Aorta (tissue), 5 donors: ENCODE results near the gene FAM234A. TPM values are rescaled to one million over a fixed set of nuclear protein-coding genes. Genes with fewer than 3 reads are reported as not detected.
"Not testable (repeated sequence)": the region's sequence is repeated elsewhere in the genome, so short reads cannot be mapped to it uniquely, and the experiment has no call there.

Experiments used
- ATAC-seq: fragments of 200-7000 bp; cut with Tn5 transposase; one replicate; pipeline ENCODE4 v1.9.1; 2022; ENCODE audit warnings: moderate library complexity; ENCODE audit not compliant: low FRiP score
- DNase-seq, 2 donors: peaks; one replicate each; pipeline ENCODE4 v3.0.0-alpha.2; 2020
- H3K27ac ChIP-seq, 2 donors: one replicate each; pipeline ENCODE4 v1.5.1; 2013; ENCODE audit warnings: low read length in 2 of 2, mild to moderate bottlenecking in 2 of 2, moderate library complexity in 2 of 2, control low read depth in 1 of 2, inconsistent platforms in 1 of 2, low read depth in 1 of 2
- H3K27me3 ChIP-seq, 2 donors: one replicate each; pipeline ENCODE4 v1.6.1; 2013; ENCODE audit warnings: control low read depth in 1 of 2, low read length in 1 of 2, mild to moderate bottlenecking in 1 of 2, moderate library complexity in 1 of 2; ENCODE audit not compliant: insufficient read depth in 2 of 2, control insufficient read depth in 1 of 2
- H3K36me3 ChIP-seq, 2 donors: one replicate each; pipeline ENCODE4 v1.6.1; 2013; ENCODE audit warnings: control low read depth in 1 of 2, low read length in 1 of 2, mild to moderate bottlenecking in 1 of 2; ENCODE audit not compliant: insufficient read depth in 2 of 2, control insufficient read depth in 1 of 2
- H3K4me1 ChIP-seq, 2 donors: one replicate each; pipeline ENCODE4 v1.6.1; 2013; ENCODE audit warnings: low read length in 2 of 2, control low read depth in 1 of 2, mild to moderate bottlenecking in 1 of 2, moderate library complexity in 1 of 2; ENCODE audit not compliant: insufficient read depth in 2 of 2, control insufficient read depth in 1 of 2
- H3K4me3 ChIP-seq, 2 donors: one replicate each; pipeline ENCODE4 v1.5.1; 2013; ENCODE audit warnings: low read length in 2 of 2, control low read depth in 1 of 2, mild to moderate bottlenecking in 1 of 2
- H3K9me3 ChIP-seq: one replicate; pipeline ENCODE4 v1.6.1; 2013; ENCODE audit warnings: mild to moderate bottlenecking, low read length; ENCODE audit not compliant: control insufficient read depth
- WGBS, 2 donors: extraction: QIAGEN DNeasy Blood & Tissue Kit; methylation state at CpG; one replicate each; pipeline ENCODE4 v1.1.7; 2013; 5-methylcytosine and 5-hydroxymethylcytosine counted together
- intact Hi-C, 2 donors: fragments of 100-400 bp; cut with DNase I; formaldehyde crosslinking; loops; one replicate each; pipeline versions ENCODE4 v1.14.2 to v1.15.0; 2022
- polyA plus RNA-seq, 2 donors: library from polyadenylated mRNA; stranded (reverse); fragments of 200-250 nt; gene quantifications; one replicate each; pipeline ENCODE4 v1.2.3, GENCODE V29; 2013
- total RNA-seq, 2 donors: library from RNA; stranded (reverse); fragmentation: NEBNext Ultra II Directional; extraction: Animal tissue kit (Norgen Biotek cat#: 25700); gene quantifications; one replicate each; pipeline ENCODE4 v1.2.1, GENCODE V29; 2021
- donor health status: healthy with polysubstance abuse.
- donor health status: Bipolar disorder and iron deficiency.
- donor health status: DM: no; HTN: no; CAD: no.
- donor health status: DM: no; HTN: no; CAD: no.
- donor health status: DM: yes; HTN: yes; CAD: no.

FAM234A gene
- total and polyA plus RNA-seq, 4 donors: 32.2 to 60.7 (median 55.5) TPM

DNA sequence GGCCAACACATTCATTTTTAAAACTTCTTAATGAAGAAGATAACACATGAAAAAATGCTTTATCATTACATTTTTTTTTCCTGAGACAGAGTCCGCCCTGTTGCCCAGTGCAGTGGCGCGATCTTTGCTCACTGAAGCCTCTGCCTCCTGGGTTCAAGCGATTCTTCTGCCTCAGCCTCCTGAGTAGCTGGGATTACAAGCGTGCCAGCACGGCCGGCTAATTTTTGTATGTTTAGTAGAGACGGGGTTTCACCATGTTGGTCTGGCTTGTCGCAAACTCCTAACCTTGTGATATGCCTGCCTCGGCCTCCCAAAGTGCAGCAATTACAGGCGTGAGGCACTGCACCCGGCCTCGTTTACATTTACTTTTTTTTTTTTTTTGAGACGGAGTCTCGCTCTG, 41.2 kb upstream of the FAM234A start:
- ATAC-seq: no peak
- Histone ChIP-seq H3K27me3 (no peaks in the 10 kb centered on the region), H3K4me3 (no peak overlapping the region), H3K36me3 (peaks cover 2 to 28% of the 10 kb centered on the region in 2 donors), H3K4me1 (no peaks in the 10 kb centered on the region), H3K9me3 (no peaks in the 10 kb centered on the region), H3K27ac (no peak overlapping the region)
- DNase-seq: no peak
- intact Hi-C loops: no loop called here
- WGBS, 2 donors: 90 to 91% methylated on average over 14 to 15 of the region's 15 CpGs

DNA sequence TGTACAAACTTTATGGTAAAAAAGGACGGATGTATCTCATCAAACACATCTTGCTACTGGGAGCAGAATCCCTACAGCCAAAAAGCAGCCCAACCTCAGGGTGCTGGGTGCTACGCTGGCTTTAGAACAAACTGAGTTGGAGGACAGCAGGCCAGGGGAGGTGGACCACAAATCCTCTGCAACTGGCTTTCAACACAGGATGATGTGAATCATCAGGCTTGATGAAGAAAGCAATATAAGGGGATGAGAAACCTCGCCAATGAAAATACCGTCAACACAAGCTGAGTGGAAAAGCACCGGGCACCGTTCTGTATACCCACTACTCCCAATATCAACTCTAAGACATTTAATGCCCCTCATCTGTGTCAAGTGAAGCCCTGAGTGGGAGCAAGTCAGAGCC, 40.1 kb upstream of the FAM234A start:
- 84 to 86% methylated on average over 6 of the region's 6 CpGs for WGBS, 2 donors
- no peak overlapping the region for H3K4me3 ChIP-seq
- H3K27me3 ChIP-seq: no peaks in the 10 kb centered on the region
- H3K36me3 ChIP-seq: peaks cover 4 to 24% of the 10 kb centered on the region in 2 donors
- DNase-seq: no peak
- H3K9me3 ChIP-seq: no peaks in the 10 kb centered on the region
- H3K27ac ChIP-seq: no peak overlapping the region
- ATAC-seq: no peak
- intact Hi-C loops: no loop called here
- H3K4me1 ChIP-seq: no peaks in the 10 kb centered on the region

DNA sequence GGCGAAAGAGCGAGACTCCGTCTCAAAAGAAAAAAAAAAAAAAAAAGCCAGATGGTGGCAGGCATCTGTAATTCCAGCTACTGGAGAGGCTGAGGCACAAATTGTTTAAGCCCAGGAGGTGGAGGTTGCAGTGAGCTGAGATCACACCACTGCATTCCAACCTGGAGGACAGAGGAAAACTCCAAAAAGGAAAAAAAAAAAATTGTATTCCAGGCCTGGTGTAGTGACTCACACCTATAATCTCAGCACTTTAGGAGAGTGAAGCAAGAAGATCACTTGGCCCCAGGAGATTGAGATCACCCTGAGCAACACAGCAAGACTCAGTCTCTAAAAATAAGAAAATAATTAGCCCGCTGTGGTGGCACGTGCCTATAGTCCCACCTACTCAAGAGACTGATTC, 34.2 kb upstream of the FAM234A start:
- no peak overlapping the region for H3K4me3 ChIP-seq
- ATAC-seq (no peak), DNase-seq (no peak)
- WGBS, 2 donors: 90 to 92% methylated on average over 5 of the region's 5 CpGs
- H3K27ac ChIP-seq: no peak overlapping the region
- H3K36me3 ChIP-seq: peaks cover 4 to 16% of the 10 kb centered on the region in 2 donors
- no peaks in the 10 kb centered on the region for H3K4me1 ChIP-seq
- intact Hi-C loops: no loop called here
- no peaks in the 10 kb centered on the region for H3K9me3 ChIP-seq
- no peaks in the 10 kb centered on the region for H3K27me3 ChIP-seq

DNA sequence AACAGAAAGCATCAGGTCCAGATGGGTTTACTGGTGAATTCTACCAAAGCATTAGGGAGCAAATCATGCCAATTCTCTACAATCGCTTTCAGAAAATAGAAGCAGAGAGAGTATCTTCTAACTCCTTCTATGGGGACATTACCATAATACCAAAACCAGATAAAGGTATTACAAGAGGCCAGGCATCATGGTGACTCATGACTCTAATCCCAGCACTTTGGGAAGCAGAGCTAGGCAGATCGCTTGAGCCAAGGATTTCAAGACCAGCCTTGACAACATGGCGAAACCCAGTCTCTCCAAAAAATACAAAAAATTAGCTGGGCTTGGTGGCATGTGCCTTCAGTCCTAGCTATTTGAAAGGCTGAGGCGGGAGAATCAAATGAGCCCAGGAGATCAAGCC, 31.4 kb upstream of the FAM234A start:
- ATAC-seq (no peak), DNase-seq (no peak)
- 96 to 98% methylated on average over 4 of the region's 4 CpGs for WGBS, 2 donors
- no peaks in the 10 kb centered on the region for H3K9me3 ChIP-seq
- intact Hi-C loops: no loop called here
- no peaks in the 10 kb centered on the region for H3K27me3 ChIP-seq
- no peak overlapping the region for H3K27ac ChIP-seq
- no peaks in the 10 kb centered on the region for H3K4me1 ChIP-seq
- H3K4me3 ChIP-seq: no peak overlapping the region
- peaks cover 16 to 18% of the 10 kb centered on the region in 2 donors for H3K36me3 ChIP-seq

DNA sequence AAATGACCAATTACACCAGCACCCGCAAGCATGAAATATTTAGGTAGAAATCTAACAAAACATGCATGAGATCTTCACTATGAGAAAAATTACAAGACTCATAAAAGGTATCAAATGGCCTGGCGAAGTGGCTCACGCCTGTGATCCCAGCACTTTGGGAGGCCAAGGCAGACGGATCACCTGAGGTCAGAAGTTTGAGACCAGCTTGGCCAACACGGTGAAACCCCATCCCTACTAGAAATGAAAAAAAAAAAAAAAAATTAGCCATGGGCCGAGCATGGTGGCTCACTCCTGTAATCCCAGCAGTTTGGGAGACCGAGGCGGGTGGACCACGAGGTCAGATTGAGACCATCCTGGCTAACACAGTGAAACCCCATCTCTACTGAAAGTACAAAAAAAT, 30.6 kb upstream of the FAM234A start:
- H3K9me3 ChIP-seq, H3K4me1 ChIP-seq, ATAC-seq, H3K27ac ChIP-seq, DNase-seq, intact Hi-C loops, H3K27me3 ChIP-seq, H3K4me3 ChIP-seq: not testable (repeated sequence)
- H3K36me3 ChIP-seq: peaks cover 13 to 16% of the 10 kb centered on the region in 2 donors
- 94 to 98% methylated on average over 9 of the region's 9 CpGs for WGBS, 2 donors

DNA sequence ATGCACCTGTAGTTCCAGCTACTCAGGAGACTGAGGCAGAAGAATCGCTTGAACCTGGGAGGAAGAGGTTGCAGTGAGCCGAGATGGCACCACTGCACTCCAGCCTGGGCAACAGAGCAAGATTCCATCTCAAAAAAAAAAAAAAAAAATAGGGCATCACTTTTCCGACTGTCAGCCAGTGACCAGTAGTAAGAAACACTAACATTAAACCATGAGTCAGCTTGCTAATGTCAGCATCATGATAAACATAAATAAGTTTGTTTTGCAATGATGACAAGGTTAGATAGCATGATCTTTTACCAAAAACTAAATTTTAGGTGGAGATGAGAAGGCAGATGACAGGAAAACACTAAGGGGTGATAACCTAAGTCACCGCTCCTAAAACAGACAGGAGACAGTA, 25.3 kb upstream of the FAM234A start:
- intact Hi-C loops, ATAC-seq, DNase-seq, H3K27me3 ChIP-seq, H3K4me1 ChIP-seq, H3K4me3 ChIP-seq, H3K27ac ChIP-seq, H3K9me3 ChIP-seq: not testable (repeated sequence)
- 82 to 83% methylated on average over 4 of the region's 4 CpGs for WGBS, 2 donors
- peaks cover 12 to 16% of the 10 kb centered on the region in 2 donors for H3K36me3 ChIP-seq

DNA sequence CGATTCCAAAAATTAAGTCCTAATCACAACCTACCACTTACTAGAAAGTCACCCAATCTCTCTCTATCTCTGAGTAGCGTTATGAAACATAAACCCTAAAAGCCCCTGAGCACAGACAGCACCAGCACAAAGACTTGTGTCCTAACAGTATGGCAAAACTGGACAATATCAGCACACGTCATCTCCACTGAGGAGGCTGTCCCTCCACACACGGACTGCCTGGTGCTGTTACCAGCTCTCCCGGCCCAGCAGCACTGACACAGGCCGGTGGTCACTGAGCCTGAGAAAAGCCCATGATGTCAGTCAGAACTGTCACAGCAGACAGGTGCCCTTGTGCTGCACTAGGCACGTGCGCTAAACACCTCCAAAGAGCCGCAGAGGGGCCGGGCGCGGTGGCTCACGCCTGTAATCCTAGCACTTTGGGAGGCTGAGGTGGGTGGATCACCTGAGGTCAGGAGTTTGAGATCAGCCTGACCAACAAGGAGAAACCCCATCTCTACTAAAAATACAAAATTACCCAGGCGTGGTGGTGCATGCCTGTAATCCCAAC, 22.9 kb upstream of the FAM234A start:
- DNase-seq, intact Hi-C loops, ATAC-seq, H3K27me3 ChIP-seq, H3K27ac ChIP-seq, H3K4me3 ChIP-seq, H3K4me1 ChIP-seq, H3K9me3 ChIP-seq: not testable (repeated sequence)
- 88% methylated on average over 14 of the region's 14 CpGs for WGBS, 2 donors
- peaks cover 2 to 11% of the 10 kb centered on the region in 2 donors for H3K36me3 ChIP-seq

DNA sequence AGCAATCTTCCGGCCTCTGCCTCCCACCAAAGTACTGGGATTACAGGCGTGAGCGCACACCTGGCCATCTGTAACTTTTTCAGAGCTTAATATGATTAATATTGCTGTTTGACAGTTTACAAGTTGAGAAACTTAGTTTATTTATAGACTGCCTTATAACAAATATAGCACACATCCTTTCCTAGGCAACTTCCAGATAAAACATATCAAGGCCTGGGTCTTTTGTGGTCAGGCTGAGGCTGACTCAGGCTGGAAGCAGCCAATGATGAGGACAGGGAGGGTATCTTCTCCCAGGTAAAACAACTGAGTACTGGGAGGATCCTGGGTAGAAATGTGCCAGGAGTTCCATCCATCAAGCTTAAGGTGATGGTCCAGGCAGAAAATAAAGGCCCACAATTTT, 21.6 kb upstream of the FAM234A start:
- no peak for DNase-seq
- intact Hi-C loops: no loop called here
- H3K9me3 ChIP-seq: no peaks in the 10 kb centered on the region
- ATAC-seq: no peak
- no peaks in the 10 kb centered on the region for H3K4me1 ChIP-seq
- H3K4me3 ChIP-seq: no peak overlapping the region
- 87 to 92% methylated on average over 3 of the region's 3 CpGs for WGBS, 2 donors
- no peaks in the 10 kb centered on the region for H3K27me3 ChIP-seq
- H3K27ac ChIP-seq: no peak overlapping the region
- peaks cover 2 to 6% of the 10 kb centered on the region in 2 donors for H3K36me3 ChIP-seq

DNA sequence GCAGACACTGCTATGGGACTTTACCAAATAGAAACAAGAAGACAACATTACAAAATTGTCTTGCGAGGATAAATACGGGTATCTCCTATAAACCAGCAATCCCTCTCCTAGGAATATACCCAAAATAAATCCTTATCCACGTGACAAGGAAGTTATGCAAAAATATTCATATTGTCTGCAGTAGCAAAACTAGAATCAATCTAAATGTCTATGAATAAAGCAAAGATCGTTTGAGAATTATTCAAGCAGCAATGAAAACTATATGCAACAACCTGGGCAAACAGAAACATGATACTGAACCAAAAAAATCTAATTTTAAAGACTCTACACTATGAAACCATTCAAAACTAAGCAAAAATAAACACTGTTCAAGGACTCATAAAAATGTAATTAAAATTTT, 14.6 kb upstream of the FAM234A start:
- H3K4me1 ChIP-seq: no peaks in the 10 kb centered on the region
- H3K4me3 ChIP-seq: no peak overlapping the region
- WGBS, 2 donors: 62 to 67% methylated on average over 4 of the region's 4 CpGs
- no peak for DNase-seq
- intact Hi-C loops: no loop called here
- H3K27ac ChIP-seq: no peak overlapping the region
- no peaks in the 10 kb centered on the region for H3K9me3 ChIP-seq
- no peak for ATAC-seq
- H3K27me3 ChIP-seq: no peaks in the 10 kb centered on the region
- H3K36me3 ChIP-seq: peaks cover 2 to 6% of the 10 kb centered on the region in 2 donors
